Measurements from ENCODE around the gene S100A12. TPM values are rescaled to one million over a fixed set of nuclear protein-coding genes. Genes with fewer than 3 reads are reported as not detected.

Gene S100A12
- total and polyA plus RNA-seq, 2 donors (not counting 3 experiments of a cell fraction or from before 2014, with no cell fraction given) = not detected

DNA sequence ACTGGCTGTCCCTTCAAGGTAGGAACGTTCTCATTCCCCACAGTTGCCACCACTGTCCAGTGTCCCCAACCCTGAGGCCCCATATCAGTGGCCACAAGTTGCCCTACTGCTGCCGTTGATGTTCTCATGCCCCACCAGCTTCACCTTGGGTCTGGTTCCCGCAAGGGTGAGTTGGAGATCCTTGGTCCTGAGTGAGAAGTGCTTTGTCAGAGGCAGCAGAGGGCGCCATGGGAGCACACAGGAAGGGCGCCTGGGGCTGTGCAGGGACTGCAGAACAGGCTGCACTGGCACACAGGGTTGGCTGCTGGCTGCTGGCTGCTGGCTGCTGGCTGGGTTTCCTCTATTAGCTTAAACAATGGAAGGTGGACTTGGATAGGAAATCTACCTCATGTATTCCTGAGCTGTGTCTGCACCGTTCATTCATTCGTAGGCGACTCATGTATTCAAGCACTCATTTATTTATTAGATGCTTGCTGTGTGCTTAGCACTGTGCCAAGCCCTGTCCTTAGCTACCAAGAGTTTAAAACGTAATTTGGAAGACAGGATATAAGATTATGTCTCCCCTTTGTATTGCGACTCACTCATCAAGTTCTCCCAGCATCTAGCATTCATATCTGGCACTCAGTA is 19.9 kb downstream of the S100A12 start:
- intact Hi-C loops (cut with micrococcal nuclease) (no loop called here), dilution Hi-C loops (cut with MboI; ENCODE audit: extremely low pct_ligation_motif_present, low sequenced_read_pairs) (no loop called here)
- BruUV-seq (replicated peaks) = no TSS peak
- Histone ChIP-seq H4K20me1 (replicated peaks; ENCODE audit: control insufficient read depth, extremely low read depth, insufficient read depth, low read length) (no peaks in the 10 kb centered on the region), H3K27me3 (ENCODE audit: control insufficient read depth in 2 of 2, insufficient read depth in 2 of 2, low read length in 2 of 2) (no peaks in the 10 kb centered on the region), H3K9me1 (replicated peaks; ENCODE audit: control insufficient read depth, extremely low read depth, insufficient read depth, low read length) (no peaks in the 10 kb centered on the region), H2AFZ (ENCODE audit: low read depth, low read length) (no peak overlapping the region), H3K27ac (ENCODE audit: insufficient read depth, low read depth, low read length) (no peak overlapping the region), H3K4me1 (ENCODE audit: control insufficient read depth, extremely low read depth, insufficient read depth, low read length) (no peaks in the 10 kb centered on the region), H3K9ac (replicated peaks; ENCODE audit: extremely low read depth, insufficient read depth, low read length) (no peak overlapping the region), H3K9me3 (replicated peaks; ENCODE audit: control insufficient read depth, insufficient read depth, low read length) (no peaks in the 10 kb centered on the region), H3K4me3 (replicated peaks in 1 of 3; ENCODE audit: insufficient read depth in 1 of 3, low read depth in 1 of 3, low read length in 3 of 3) (no peak overlapping the region), H3K36me3 (ENCODE audit: control insufficient read depth in 2 of 2, extremely low read depth in 1 of 2, insufficient read depth in 2 of 2, low read length in 2 of 2) (no peaks in the 10 kb centered on the region), H3K4me2 (ENCODE audit: insufficient read depth, low read length) (no peak overlapping the region), H3K79me2 (ENCODE audit: control insufficient read depth, insufficient read depth, low read length) (no peaks in the 10 kb centered on the region)
- FAIRE-seq = no peak
- DNase-seq (ENCODE audit: low read depth, low spot score) = peak; percentile 23
- CTCF ChIA-PET = interaction anchor here (0.9 to 13.2 kb wide), 4 partner anchors 30 to 177 kb away, joined by 3 to 331 read pairs (median 3); no protein-coding TSS in a partner anchor
- TF ChIP-seq GATA2 (IDR thresholded peaks at IDR 0.05; ENCODE audit: insufficient read depth, insufficient read length, low read depth, low read length) = no peak
- no peak for TF ChIP-seq FOS (IDR thresholded peaks at IDR 0.05; ENCODE audit: borderline replicate concordance, insufficient read depth, low read length)
- no peak for TF ChIP-seq JUN (IDR thresholded peaks at IDR 0.05; ENCODE audit: borderline replicate concordance, insufficient read depth, insufficient read length, low read depth)
- TF ChIP-seq EZH2 (IDR thresholded peaks at IDR 0.05; ENCODE audit: borderline replicate concordance, low read depth, low read length, severe bottlenecking) = no peak
- TF ChIP-seq, protein P1, sequence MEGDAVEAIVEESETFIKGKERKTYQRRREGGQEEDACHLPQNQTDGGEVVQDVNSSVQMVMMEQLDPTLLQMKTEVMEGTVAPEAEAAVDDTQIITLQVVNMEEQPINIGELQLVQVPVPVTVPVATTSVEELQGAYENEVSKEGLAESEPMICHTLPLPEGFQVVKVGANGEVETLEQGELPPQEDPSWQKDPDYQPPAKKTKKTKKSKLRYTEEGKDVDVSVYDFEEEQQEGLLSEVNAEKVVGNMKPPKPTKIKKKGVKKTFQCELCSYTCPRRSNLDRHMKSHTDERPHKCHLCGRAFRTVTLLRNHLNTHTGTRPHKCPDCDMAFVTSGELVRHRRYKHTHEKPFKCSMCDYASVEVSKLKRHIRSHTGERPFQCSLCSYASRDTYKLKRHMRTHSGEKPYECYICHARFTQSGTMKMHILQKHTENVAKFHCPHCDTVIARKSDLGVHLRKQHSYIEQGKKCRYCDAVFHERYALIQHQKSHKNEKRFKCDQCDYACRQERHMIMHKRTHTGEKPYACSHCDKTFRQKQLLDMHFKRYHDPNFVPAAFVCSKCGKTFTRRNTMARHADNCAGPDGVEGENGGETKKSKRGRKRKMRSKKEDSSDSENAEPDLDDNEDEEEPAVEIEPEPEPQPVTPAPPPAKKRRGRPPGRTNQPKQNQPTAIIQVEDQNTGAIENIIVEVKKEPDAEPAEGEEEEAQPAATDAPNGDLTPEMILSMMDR (IDR thresholded peaks at IDR 0.05; ENCODE audit: extremely low read depth in 1 of 2, insufficient read depth in 1 of 2, low read depth in 1 of 2, low read length in 2 of 2) = peak; percentile 25 to 39
- TF ChIP-seq, protein P2, sequence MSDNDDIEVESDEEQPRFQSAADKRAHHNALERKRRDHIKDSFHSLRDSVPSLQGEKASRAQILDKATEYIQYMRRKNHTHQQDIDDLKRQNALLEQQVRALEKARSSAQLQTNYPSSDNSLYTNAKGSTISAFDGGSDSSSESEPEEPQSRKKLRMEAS (IDR thresholded peaks at IDR 0.05; ENCODE audit: insufficient read depth, insufficient read length) = no peak
- no peak for TF ChIP-seq POLR2AphosphoS5 (IDR thresholded peaks at IDR 0.05; ENCODE audit: insufficient read depth, low read depth, low read length)
- POLR2A ChIA-PET = no interaction called here
